ENCODE measurements around the gene RGS3.

DNA sequence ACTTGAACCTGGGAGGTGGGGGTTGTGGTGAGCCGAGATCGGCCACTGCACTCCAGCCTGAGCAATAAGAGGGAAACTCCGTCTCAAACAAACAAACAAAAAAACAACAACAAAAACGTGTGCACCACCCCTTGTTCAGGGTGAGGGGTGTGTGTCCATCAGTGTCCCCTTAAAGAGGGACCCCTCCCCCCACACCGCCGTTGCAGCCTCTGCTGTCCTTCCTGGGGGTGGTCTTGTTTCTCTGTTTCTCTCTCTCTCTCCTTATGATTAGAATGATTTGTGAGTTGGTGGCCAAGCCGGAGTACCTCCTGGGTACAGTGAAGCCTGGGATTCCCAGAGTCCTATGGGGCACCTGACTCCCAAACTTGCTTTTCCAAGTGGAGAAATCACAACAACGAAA lies 49.6 kb downstream of the RGS3 start:
- no peak for TF ChIP-seq EZH2 (IDR thresholded peaks at IDR 0.05; ENCODE audit: insufficient read depth, low read length)
- TF ChIP-seq, protein P1, sequence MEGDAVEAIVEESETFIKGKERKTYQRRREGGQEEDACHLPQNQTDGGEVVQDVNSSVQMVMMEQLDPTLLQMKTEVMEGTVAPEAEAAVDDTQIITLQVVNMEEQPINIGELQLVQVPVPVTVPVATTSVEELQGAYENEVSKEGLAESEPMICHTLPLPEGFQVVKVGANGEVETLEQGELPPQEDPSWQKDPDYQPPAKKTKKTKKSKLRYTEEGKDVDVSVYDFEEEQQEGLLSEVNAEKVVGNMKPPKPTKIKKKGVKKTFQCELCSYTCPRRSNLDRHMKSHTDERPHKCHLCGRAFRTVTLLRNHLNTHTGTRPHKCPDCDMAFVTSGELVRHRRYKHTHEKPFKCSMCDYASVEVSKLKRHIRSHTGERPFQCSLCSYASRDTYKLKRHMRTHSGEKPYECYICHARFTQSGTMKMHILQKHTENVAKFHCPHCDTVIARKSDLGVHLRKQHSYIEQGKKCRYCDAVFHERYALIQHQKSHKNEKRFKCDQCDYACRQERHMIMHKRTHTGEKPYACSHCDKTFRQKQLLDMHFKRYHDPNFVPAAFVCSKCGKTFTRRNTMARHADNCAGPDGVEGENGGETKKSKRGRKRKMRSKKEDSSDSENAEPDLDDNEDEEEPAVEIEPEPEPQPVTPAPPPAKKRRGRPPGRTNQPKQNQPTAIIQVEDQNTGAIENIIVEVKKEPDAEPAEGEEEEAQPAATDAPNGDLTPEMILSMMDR (IDR thresholded peaks at IDR 0.05; ENCODE audit: insufficient read depth, low read depth, low read length) = no peak

All from astrocyte (in vitro differentiated cells and primary cell).